Fibroblast of lung (primary cell): ENCODE data around the gene LCN10.

Experiments
- CTCF ChIP-seq, 2 donors: IDR thresholded peaks in 1 of 2; conservative IDR thresholded peaks in 1 of 2; 1 replicate in 1 of 2; 2 replicates in 1 of 2; pipeline ENCODE4 v1.5.1; 2011 to 2012; ENCODE audit warnings: low read length in 2 of 2, control low read depth in 1 of 2, inconsistent platforms in 1 of 2, low read depth in 1 of 2, mild to moderate bottlenecking in 1 of 2
- EZH2 ChIP-seq: IDR thresholded peaks from 2 replicates; pipeline ENCODE4 v1.5.1; 2012; ENCODE audit warnings: low read length, control low read depth, mild to moderate bottlenecking; ENCODE audit errors: missing control alignments

GRCh38 chr9:136707011-136707410 lies 35.7 kb downstream of the LCN10 start:
- TF ChIP-seq CTCF (conservative IDR thresholded peaks at IDR 0.05 in 1 of 2, IDR thresholded peaks at IDR 0.05 in 1 of 2; ENCODE audit: low read depth in 1 of 2, low read length in 2 of 2), result no peak
- no peak for TF ChIP-seq EZH2
